SK-N-MC (cell line): ENCODE results near the gene CENPC.
"Not testable (repeated sequence)": the region's sequence is repeated elsewhere in the genome, so short reads cannot be mapped to it uniquely, and the experiment has no call there.

Experiments used
- DNase-seq: peaks from one replicate; pipeline ENCODE4 v3.0.0-alpha.2; 2011; ENCODE audit warnings: low read depth, low spot score
- H3K27ac ChIP-seq: fragments of 200-600 bp; sonication (generic); 2 replicates; pipeline ENCODE4 v1.5.1; 2016; ENCODE audit warnings: mixed run types
- H3K36me3 ChIP-seq: fragments of 200-600 bp; sonication (generic); 2 replicates; pipeline ENCODE4 v1.6.1; 2017; ENCODE audit warnings: antibody characterized with exemption, low read length, mixed read lengths; ENCODE audit not compliant: insufficient read depth
- H3K4me3 ChIP-seq: fragments of 200-600 bp; sonication (generic); 2 replicates; pipeline ENCODE4 v1.5.1; 2016
- H3K9ac ChIP-seq: fragments of 200-600 bp; sonication (generic); 2 replicates; pipeline ENCODE4 v1.8.0; 2017; ENCODE audit warnings: mixed run types, mixed read lengths; ENCODE audit not compliant: insufficient read length
- H3K9me3 ChIP-seq: fragments of 200-600 bp; sonication (generic); 2 replicates; pipeline ENCODE4 v1.6.1; 2017; ENCODE audit warnings: low read depth, mild to moderate bottlenecking, antibody characterized with exemption, low read length, moderate library complexity, mixed read lengths
- EZH2 ChIP-seq: fragments of 200-600 bp; sonication (generic); IDR thresholded peaks from one replicate; pipeline ENCODE4 v1.6.1; 2017; ENCODE audit warnings: antibody characterized with exemption
- FOXP2 ChIP-seq: optimal IDR thresholded peaks from 2 replicates; pipeline ENCODE3; 2011; ENCODE audit warnings: mild to moderate bottlenecking, moderate library complexity; ENCODE audit not compliant: insufficient read depth; ENCODE audit errors: extremely low read length, control extremely low read depth
- POLR2AphosphoS5 ChIP-seq: IDR thresholded peaks from 2 replicates; pipeline ENCODE4 v1.6.1; 2012; ENCODE audit warnings: mild to moderate bottlenecking, low read depth, low read length, borderline replicate concordance

Gene CENPC

DNA sequence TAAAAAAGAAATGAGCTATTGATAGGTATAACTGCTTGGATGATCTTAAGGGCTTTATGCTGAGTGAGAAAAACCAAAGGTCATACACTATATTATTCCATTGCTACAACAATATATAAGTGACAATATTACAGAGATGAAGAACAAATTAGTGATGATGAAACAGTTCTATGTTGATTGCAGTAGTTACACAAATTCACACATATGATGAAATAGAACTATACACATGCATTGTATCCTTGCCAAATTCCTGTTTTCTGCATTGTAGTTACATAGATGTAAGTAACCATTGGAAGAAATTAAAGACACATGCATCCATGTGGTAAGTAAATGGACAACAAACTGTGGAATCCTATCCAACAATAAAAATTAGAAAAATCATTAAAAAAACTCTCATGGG, 76.5 kb downstream of the CENPC start:
- DNase-seq = no peak
- Histone ChIP-seq H3K9me3 (no peaks in the 10 kb centered on the region), H3K36me3 (peaks cover 21% of the 10 kb centered on the region), H3K27ac (no peak overlapping the region), H3K9ac (no peak overlapping the region), H3K4me3 (no peak overlapping the region)
- TF ChIP-seq FOXP2 = no peak
- no peak for TF ChIP-seq POLR2AphosphoS5
- TF ChIP-seq EZH2 = no peak

- H3K27ac ChIP-seq = no peak overlapping the region
- no peak for TF ChIP-seq POLR2AphosphoS5
- TF ChIP-seq FOXP2 = no peak
- no peak for TF ChIP-seq EZH2
- H3K9me3 ChIP-seq = no peaks in the 10 kb centered on the region
- H3K4me3 ChIP-seq = no peak overlapping the region
- no peak for DNase-seq
- peaks cover 12% of the 10 kb centered on the region for H3K36me3 ChIP-seq
- no peak overlapping the region for H3K9ac ChIP-seq
These were observed 78.6 kb downstream of the CENPC start for GRCh38 chr4:67466751-67467150.

GRCh38 chr4:67465763-67466052, 79.6 kb downstream of the CENPC start:
- TF ChIP-seq POLR2AphosphoS5 (no peak), FOXP2 (no peak), EZH2 (no peak)
- peaks cover 4% of the 10 kb centered on the region for H3K36me3 ChIP-seq

GRCh38 chr4:67465032-67465762, 80.1 kb downstream of the CENPC start:
- no peaks in the 10 kb centered on the region for H3K9me3 ChIP-seq
- no peak overlapping the region for H3K4me3 ChIP-seq
- H3K36me3 ChIP-seq = peaks cover 2% of the 10 kb centered on the region; the same call in 1 of the 2 replicates
- DNase-seq = no peak
- H3K27ac ChIP-seq = no peak overlapping the region
- no peak for TF ChIP-seq POLR2AphosphoS5
- TF ChIP-seq FOXP2 = no peak
- no peak for TF ChIP-seq EZH2
- H3K9ac ChIP-seq = no peak overlapping the region

More at GRCh38 chr4:67465763-67466052, 79.6 kb downstream of the CENPC start:
- Histone ChIP-seq H3K4me3 (no peak overlapping the region), H3K9me3 (no peaks in the 10 kb centered on the region), H3K27ac (no peak overlapping the region), H3K9ac (no peak overlapping the region)
- DNase-seq = no peak

DNA sequence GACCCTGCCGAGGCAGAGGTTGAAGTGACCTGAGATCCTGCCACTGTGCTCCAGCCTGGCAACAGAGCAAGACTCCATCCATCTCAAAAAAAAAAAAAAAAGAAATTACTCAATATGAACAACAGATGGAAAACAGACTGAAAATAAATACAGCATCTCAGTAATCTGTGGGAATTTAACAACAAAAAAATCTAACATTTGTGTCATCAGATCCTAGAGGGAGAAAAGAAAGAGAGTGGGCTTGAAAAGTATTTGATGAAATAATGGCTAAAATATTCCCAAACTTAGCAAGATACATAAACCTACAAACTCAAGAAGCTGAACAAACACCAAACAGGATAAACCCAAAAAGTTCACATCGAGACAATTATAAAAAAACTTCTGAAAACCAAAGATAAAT, 84.7 kb downstream of the CENPC start:
- Histone ChIP-seq H3K36me3 (peaks cover 12% of the 10 kb centered on the region), H3K9ac (no peak overlapping the region), H3K4me3 (no peak overlapping the region), H3K9me3 (no peaks in the 10 kb centered on the region), H3K27ac (no peak overlapping the region)
- no peak for TF ChIP-seq EZH2
- no peak for TF ChIP-seq FOXP2
- no peak for TF ChIP-seq POLR2AphosphoS5
- no peak for DNase-seq

- Histone ChIP-seq H3K9me3 (no peaks in the 10 kb centered on the region), H3K9ac (no peak overlapping the region), H3K27ac (no peak overlapping the region), H3K4me3 (no peak overlapping the region), H3K36me3 (peaks cover 16% of the 10 kb centered on the region)
- TF ChIP-seq FOXP2 = no peak
- TF ChIP-seq POLR2AphosphoS5 = no peak
- TF ChIP-seq EZH2 = no peak
- no peak for DNase-seq
These were observed 86.1 kb downstream of the CENPC start for GRCh38 chr4:67459164-67459563.

- H3K9me3 ChIP-seq = peaks cover 3% of the 10 kb centered on the region; the same call in 1 of the 2 replicates
- H3K27ac ChIP-seq = no peak overlapping the region
- H3K36me3 ChIP-seq = peaks cover 30% of the 10 kb centered on the region
- no peak for DNase-seq
- H3K4me3 ChIP-seq = no peak overlapping the region
- no peak overlapping the region for H3K9ac ChIP-seq
- TF ChIP-seq FOXP2 = no peak
- no peak for TF ChIP-seq POLR2AphosphoS5
- TF ChIP-seq EZH2 = no peak
These were observed 88.6 kb downstream of the CENPC start for GRCh38 chr4:67456577-67457196.

GRCh38 chr4:67452846-67453205, 92.5 kb downstream of the CENPC start:
- Histone ChIP-seq H3K36me3 (peaks cover 47% of the 10 kb centered on the region), H3K27ac (peak overlapping the region; percentile 73), H3K4me3 (0 out of 2 replicates have a peak overlapping the region, but pooled peaks have one; percentile 9)
- DNase-seq, H3K9ac ChIP-seq, H3K9me3 ChIP-seq: not testable (repeated sequence)
